HepG2 (cell line): ENCODE results near the gene RRAS. TPM values are rescaled to one million over a fixed set of nuclear protein-coding genes. Genes with fewer than 3 reads are reported as not detected.

ENCODE experiments used
- BCL6 ChIP-seq: IDR thresholded peaks from 2 replicates; pipeline ENCODE4 v1.6.1; 2016; ENCODE audit warnings: missing genetic modification reagents, missing compliant biosample characterization
- BORCS8-MEF2B ChIP-seq: sonication (generic); formaldehyde crosslinking; IDR thresholded peaks from 2 replicates; pipeline ENCODE4 v1.8.0; 2022; ENCODE audit warnings: mild to moderate bottlenecking, missing genetic modification reagents
- EEA1 ChIP-seq: sonication (generic); formaldehyde crosslinking; IDR thresholded peaks from 2 replicates; pipeline ENCODE4 v1.5.1; 2020; ENCODE audit warnings: mild to moderate bottlenecking, missing genetic modification reagents, borderline replicate concordance
- GATA4 ChIP-seq: sonication (generic); IDR thresholded peaks from 2 replicates; pipeline ENCODE4 v1.6.1; 2016; ENCODE audit warnings: antibody characterized with exemption, low read depth, borderline replicate concordance
- GZF1 ChIP-seq: sonication (generic); formaldehyde crosslinking; IDR thresholded peaks from 2 replicates; pipeline ENCODE4 v1.5.1; 2020; ENCODE audit warnings: mild to moderate bottlenecking, missing genetic modification reagents
- HNF4A ChIP-seq: sonication (generic); formaldehyde crosslinking; IDR thresholded peaks from 2 replicates; pipeline ENCODE4 v1.4.0; 2020; ENCODE audit warnings: missing genetic modification reagents
- IRF2 ChIP-seq: IDR thresholded peaks from 2 replicates; pipeline ENCODE4 v1.6.1; 2018; ENCODE audit warnings: missing genetic modification reagents, missing compliant biosample characterization
- KAT7 ChIP-seq: IDR thresholded peaks from 2 replicates; pipeline ENCODE4 v1.6.1; 2018; ENCODE audit warnings: borderline replicate concordance, missing compliant biosample characterization
- KDM2A ChIP-seq: sonication (generic); formaldehyde crosslinking; IDR thresholded peaks from 2 replicates; pipeline ENCODE4 v1.4.0; 2020; ENCODE audit warnings: low read depth, missing genetic modification reagents, borderline replicate concordance
- NFRKB ChIP-seq: fragments of 450-650 bp; IDR thresholded peaks from 2 replicates; pipeline ENCODE4 v1.6.1; 2017
- NFYC ChIP-seq: IDR thresholded peaks from 2 replicates; pipeline ENCODE4 v1.6.1; 2016; ENCODE audit warnings: missing genetic modification reagents, missing compliant biosample characterization
- NRL ChIP-seq: sonication (generic); formaldehyde crosslinking; IDR thresholded peaks from 2 replicates; pipeline ENCODE4 v1.5.0; 2020; ENCODE audit warnings: missing genetic modification reagents, mild to moderate bottlenecking, moderate library complexity, borderline replicate concordance
- REL ChIP-seq: sonication (generic); formaldehyde crosslinking; conservative IDR thresholded peaks from 2 replicates; pipeline ENCODE4 v1.8.0; 2022; ENCODE audit warnings: mild to moderate bottlenecking, missing genetic modification reagents, moderate library complexity
- SMYD3 ChIP-seq: sonication (generic); formaldehyde crosslinking; IDR thresholded peaks from 2 replicates; pipeline ENCODE4 v1.8.1; 2023; ENCODE audit warnings: mild to moderate bottlenecking, missing genetic modification reagents
- SOX6 ChIP-seq, 2 experiments: fragments of 450-650 bp in 1 of 2; sonication (generic) in 1 of 2; formaldehyde crosslinking in 1 of 2; IDR thresholded peaks; 2 replicates each; pipeline versions ENCODE4 v1.4.0 to v1.6.1; 2017 to 2020; ENCODE audit warnings: antibody characterized with exemption in 1 of 2, mild to moderate bottlenecking in 1 of 2, missing genetic modification reagents in 1 of 2
- ZNF234 ChIP-seq: sonication (generic); formaldehyde crosslinking; conservative IDR thresholded peaks from 2 replicates; pipeline ENCODE4 v1.5.1; 2020; ENCODE audit warnings: mild to moderate bottlenecking, missing genetic modification reagents
- ZNF335 ChIP-seq: sonication (generic); formaldehyde crosslinking; IDR thresholded peaks from 2 replicates; pipeline ENCODE4 v1.4.0; 2020; ENCODE audit warnings: missing genetic modification reagents
- ZNF567 ChIP-seq: sonication (generic); formaldehyde crosslinking; IDR thresholded peaks from 2 replicates; pipeline ENCODE4 v1.8.1; 2023; ENCODE audit warnings: mild to moderate bottlenecking, missing genetic modification reagents, borderline replicate concordance
- ZNF614 ChIP-seq: IDR thresholded peaks from 2 replicates; pipeline ENCODE4 v1.6.1; 2018; ENCODE audit warnings: missing biosample characterization, missing genetic modification reagents, inconsistent platforms, borderline replicate concordance
- ZNF674 ChIP-seq: sonication (generic); formaldehyde crosslinking; IDR thresholded peaks from 2 replicates; pipeline ENCODE4 v1.5.0; 2020; ENCODE audit warnings: low read depth, mild to moderate bottlenecking, missing genetic modification reagents
- ZNF749 ChIP-seq: sonication (generic); formaldehyde crosslinking; IDR thresholded peaks from 2 replicates; pipeline ENCODE4 v1.8.0; 2022; ENCODE audit warnings: mild to moderate bottlenecking, missing genetic modification reagents, moderate library complexity, borderline replicate concordance
- ZSCAN22 ChIP-seq: sonication (generic); formaldehyde crosslinking; IDR thresholded peaks from 2 replicates; pipeline ENCODE4 v1.4.0; 2020; ENCODE audit warnings: mild to moderate bottlenecking, missing genetic modification reagents
- ZZZ3 ChIP-seq: sonication (generic); formaldehyde crosslinking; IDR thresholded peaks from 2 replicates; pipeline ENCODE4 v1.4.0; 2020; ENCODE audit warnings: missing genetic modification reagents, mild to moderate bottlenecking, borderline replicate concordance
- polyA plus RNA-seq, 8 experiments: library from polyadenylated mRNA; depleted of rRNA in 3 of 8; stranded (reverse) in 7 of 8; unstranded in 1 of 8; fragments of >200 nt; fragmentation: Illumina TruSeq in 4 of 8; extraction: Trizol in 4 of 8; gene quantifications; 2 replicates each; pipeline versions ENCODE4 v1.2.1 to v1.2.3, GENCODE V29; 2011 to 2016; ENCODE audit warnings: low read depth in 4 of 8, missing spikeins in 1 of 8, mixed read lengths in 1 of 8; ENCODE audit not compliant: insufficient read depth in 1 of 8
- total RNA-seq, 5 experiments: library from RNA; depleted of rRNA; stranded (reverse); fragments of >200 nt; fragmentation: Illumina TruSeq; extraction: Trizol; gene quantifications; 2 replicates each; pipeline ENCODE4 v1.2.3, GENCODE V29; 2016; ENCODE audit warnings: low read depth in 1 of 5
- TF ChIP-seq, protein P1 (sequence below): sonication (generic); formaldehyde crosslinking; IDR thresholded peaks from 2 replicates; pipeline ENCODE4 v1.9.0; 2021; ENCODE audit warnings: missing genetic modification reagents, mild to moderate bottlenecking, borderline replicate concordance
- TF ChIP-seq, protein P2 (sequence below): sonication (generic); formaldehyde crosslinking; IDR thresholded peaks from 2 replicates; pipeline ENCODE4 v1.8.1; 2023; ENCODE audit warnings: mild to moderate bottlenecking, inconsistent platforms, moderate library complexity, missing genetic modification reagents, borderline replicate concordance
- TF ChIP-seq, protein P3 (sequence below): sonication (generic); formaldehyde crosslinking; IDR thresholded peaks from 2 replicates; pipeline ENCODE4 v1.8.1; 2023; ENCODE audit warnings: mild to moderate bottlenecking, missing genetic modification reagents, borderline replicate concordance
- TF ChIP-seq, protein P4 (sequence below): sonication (generic); formaldehyde crosslinking; IDR thresholded peaks from 2 replicates; pipeline ENCODE4 v1.4.0; 2020; ENCODE audit warnings: missing genetic modification reagents

The RRAS gene
- total and polyA plus RNA-seq, 2 of the 13 experiments (the other 11 are each of a cell fraction or from before 2014, with no cell fraction given) = 1.5 to 12.0 TPM

DNA sequence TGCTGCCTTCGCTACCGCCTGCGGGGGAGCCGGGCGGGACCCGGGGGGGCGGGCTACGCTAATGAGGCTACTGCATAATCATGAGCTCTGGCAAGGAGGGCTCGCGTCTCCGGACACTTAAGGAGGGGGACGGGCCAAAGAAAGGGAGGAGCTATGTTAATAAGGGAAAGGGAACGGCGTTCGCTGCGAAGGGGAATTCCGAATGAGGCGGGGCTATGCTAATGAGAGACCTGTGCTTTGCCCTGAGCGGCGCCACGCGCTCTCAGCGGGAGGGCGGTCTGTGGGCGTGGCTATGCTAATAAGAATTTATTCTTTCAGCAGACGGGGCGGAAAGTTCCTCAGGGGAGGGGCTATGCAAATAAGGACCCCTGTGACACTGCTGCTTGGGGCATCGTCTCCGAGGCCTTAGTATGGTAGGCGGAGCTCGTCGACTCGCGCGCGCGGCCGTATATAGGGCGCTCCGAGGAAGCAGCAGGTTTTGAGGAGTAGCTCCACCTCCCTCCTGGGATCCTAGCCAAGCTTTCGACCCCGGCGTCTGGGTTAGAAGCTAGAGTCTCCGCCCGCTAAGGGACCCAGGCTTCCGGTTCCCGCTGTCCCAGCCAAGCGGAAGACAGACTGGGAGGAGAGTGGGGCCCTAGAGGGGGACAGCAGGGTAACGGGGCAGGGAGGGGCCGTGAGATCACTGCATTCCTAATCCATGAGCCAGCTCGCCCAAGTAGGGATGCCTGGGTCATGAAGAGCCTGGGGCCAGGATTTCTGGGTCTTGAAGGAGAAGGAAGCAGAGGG is at the start of gene RRAS (continued):
- no peak for TF ChIP-seq ZNF234 (CRISPR knock-in tag)
- no peak for TF ChIP-seq ZSCAN22 (CRISPR knock-in tag)
- TF ChIP-seq EEA1 (CRISPR knock-in tag) = no peak
- TF ChIP-seq HNF4A (CRISPR knock-in tag) = no peak
- TF ChIP-seq NFRKB = no peak
- no peak for TF ChIP-seq KAT7 (CRISPR knock-in tag)
- TF ChIP-seq SOX6 (IDR thresholded peaks at IDR 0.05) = no peak
- peak; percentile 47 for TF ChIP-seq SOX6 (CRISPR knock-in tag; IDR thresholded peaks at IDR 0.05)
- no peak for TF ChIP-seq ZNF335
- peak; percentile 10; the same call in 1 of the 2 replicates for TF ChIP-seq NFYC (CRISPR knock-in tag)
- no peak for TF ChIP-seq ZNF674 (CRISPR knock-in tag)
- TF ChIP-seq ZZZ3 = no peak
- TF ChIP-seq NRL (CRISPR knock-in tag) = no peak
- TF ChIP-seq BORCS8-MEF2B (CRISPR knock-in tag) = peak; percentile 32; the same call in 1 of the 2 replicates
- TF ChIP-seq, protein P1, sequence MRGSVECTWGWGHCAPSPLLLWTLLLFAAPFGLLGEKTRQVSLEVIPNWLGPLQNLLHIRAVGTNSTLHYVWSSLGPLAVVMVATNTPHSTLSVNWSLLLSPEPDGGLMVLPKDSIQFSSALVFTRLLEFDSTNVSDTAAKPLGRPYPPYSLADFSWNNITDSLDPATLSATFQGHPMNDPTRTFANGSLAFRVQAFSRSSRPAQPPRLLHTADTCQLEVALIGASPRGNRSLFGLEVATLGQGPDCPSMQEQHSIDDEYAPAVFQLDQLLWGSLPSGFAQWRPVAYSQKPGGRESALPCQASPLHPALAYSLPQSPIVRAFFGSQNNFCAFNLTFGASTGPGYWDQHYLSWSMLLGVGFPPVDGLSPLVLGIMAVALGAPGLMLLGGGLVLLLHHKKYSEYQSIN (CRISPR knock-in tag) = no peak
- TF ChIP-seq, protein P2, sequence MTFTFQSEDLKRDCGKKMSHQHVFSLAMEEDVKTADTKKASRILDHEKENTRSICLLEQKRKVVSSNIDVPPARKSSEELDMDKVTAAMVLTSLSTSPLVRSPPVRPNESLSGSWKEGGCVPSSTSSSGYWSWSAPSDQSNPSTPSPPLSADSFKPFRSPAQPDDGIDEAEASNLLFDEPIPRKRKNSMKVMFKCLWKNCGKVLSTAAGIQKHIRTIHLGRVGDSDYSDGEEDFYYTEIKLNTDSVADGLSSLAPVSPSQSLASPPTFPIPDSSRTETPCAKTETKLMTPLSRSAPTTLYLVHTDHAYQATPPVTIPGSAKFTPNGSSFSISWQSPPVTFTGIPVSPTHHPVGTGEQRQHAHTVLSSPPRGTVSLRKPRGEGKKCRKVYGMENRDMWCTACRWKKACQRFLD (CRISPR knock-in tag) = no peak
- TF ChIP-seq, protein P3, sequence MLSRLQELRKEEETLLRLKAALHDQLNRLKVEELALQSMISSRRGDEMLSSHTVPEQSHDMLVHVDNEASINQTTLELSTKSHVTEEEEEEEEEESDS (CRISPR knock-in tag) = no peak
- TF ChIP-seq REL = no peak
- TF ChIP-seq BCL6 = no peak; the same call in 1 of the 2 replicates
- TF ChIP-seq GATA4 = 0 out of 2 replicates have a peak, but pooled peaks have one; percentile 30
- no peak for TF ChIP-seq GZF1
- 0 out of 2 replicates have a peak, but pooled peaks have one; percentile 35 for TF ChIP-seq ZNF749 (CRISPR knock-in tag)
- peak; percentile 51; the same call in 1 of the 2 replicates for TF ChIP-seq IRF2 (CRISPR knock-in tag)
- TF ChIP-seq SMYD3 = no peak
- TF ChIP-seq KDM2A (CRISPR knock-in tag) = peak; percentile 77; the same call in 1 of the 2 replicates
- TF ChIP-seq, protein P4, sequence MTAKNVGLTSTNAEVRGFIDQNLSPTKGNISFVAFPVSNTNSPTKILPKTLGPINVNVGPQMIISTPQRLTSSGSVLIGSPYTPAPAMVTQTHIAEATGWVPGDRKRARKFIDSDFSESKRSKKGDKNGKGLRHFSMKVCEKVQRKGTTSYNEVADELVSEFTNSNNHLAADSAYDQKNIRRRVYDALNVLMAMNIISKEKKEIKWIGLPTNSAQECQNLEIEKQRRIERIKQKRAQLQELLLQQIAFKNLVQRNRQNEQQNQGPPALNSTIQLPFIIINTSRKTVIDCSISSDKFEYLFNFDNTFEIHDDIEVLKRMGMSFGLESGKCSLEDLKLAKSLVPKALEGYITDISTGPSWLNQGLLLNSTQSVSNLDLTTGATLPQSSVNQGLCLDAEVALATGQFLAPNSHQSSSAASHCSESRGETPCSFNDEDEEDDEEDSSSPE (CRISPR knock-in tag) = peak; percentile 58
- TF ChIP-seq ZNF614 (CRISPR knock-in tag) = no peak; the same call in 1 of the 2 replicates
- TF ChIP-seq ZNF567 (CRISPR knock-in tag) = no peak; the same call in 1 of the 2 replicates
